ENCODE measurements around the gene DHRSX. TPM values are rescaled to one million over a fixed set of nuclear protein-coding genes. Genes with fewer than 3 reads are reported as not detected.
"Not testable (repeated sequence)": the region's sequence is repeated elsewhere in the genome, so short reads cannot be mapped to it uniquely, and the experiment has no call there.

DHRSX gene
- total RNA-seq, 1 donor from 2014 or later, result 42.2 TPM

DNA sequence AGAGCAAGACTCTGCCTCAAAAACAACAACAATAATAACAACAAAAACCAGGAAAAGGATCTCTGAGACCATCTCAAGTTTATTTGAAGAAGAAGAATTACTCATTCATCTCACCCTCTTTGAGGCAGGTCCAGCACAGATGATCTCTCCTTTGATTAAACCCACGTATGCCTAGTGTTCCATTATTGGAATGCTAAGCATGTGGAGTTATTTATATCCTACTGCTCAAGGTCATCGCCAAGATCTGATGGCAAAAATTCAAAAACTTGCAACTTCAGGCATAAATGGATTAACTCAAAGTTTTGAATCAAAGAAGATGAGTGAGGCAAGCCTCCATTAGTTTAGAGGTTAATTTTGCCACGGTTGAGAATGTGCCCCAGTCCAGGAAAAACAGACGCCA is 184.2 kb downstream of the DHRSX start:
- TF ChIP-seq, protein P1, sequence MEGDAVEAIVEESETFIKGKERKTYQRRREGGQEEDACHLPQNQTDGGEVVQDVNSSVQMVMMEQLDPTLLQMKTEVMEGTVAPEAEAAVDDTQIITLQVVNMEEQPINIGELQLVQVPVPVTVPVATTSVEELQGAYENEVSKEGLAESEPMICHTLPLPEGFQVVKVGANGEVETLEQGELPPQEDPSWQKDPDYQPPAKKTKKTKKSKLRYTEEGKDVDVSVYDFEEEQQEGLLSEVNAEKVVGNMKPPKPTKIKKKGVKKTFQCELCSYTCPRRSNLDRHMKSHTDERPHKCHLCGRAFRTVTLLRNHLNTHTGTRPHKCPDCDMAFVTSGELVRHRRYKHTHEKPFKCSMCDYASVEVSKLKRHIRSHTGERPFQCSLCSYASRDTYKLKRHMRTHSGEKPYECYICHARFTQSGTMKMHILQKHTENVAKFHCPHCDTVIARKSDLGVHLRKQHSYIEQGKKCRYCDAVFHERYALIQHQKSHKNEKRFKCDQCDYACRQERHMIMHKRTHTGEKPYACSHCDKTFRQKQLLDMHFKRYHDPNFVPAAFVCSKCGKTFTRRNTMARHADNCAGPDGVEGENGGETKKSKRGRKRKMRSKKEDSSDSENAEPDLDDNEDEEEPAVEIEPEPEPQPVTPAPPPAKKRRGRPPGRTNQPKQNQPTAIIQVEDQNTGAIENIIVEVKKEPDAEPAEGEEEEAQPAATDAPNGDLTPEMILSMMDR (IDR thresholded peaks at IDR 0.05), result no peak
- no peaks in the 10 kb centered on the region for H3K27me3 Mint-ChIP-seq (ENCODE audit: unreplicated experiment)
- DNase-seq (ENCODE audit: extremely low spot score, unreplicated experiment), result no peak
- H3K4me3 Mint-ChIP-seq (ENCODE audit: unreplicated experiment), result no peak overlapping the region
- H3K4me1 Mint-ChIP-seq (ENCODE audit: unreplicated experiment), result peaks cover 4% of the 10 kb centered on the region
- H3K9me3 Mint-ChIP-seq (ENCODE audit: unreplicated experiment), result no peaks in the 10 kb centered on the region
- no peak overlapping the region for H3K27ac Mint-ChIP-seq (ENCODE audit: unreplicated experiment)
- H3K36me3 Mint-ChIP-seq (ENCODE audit: unreplicated experiment), result no peaks in the 10 kb centered on the region

DNA sequence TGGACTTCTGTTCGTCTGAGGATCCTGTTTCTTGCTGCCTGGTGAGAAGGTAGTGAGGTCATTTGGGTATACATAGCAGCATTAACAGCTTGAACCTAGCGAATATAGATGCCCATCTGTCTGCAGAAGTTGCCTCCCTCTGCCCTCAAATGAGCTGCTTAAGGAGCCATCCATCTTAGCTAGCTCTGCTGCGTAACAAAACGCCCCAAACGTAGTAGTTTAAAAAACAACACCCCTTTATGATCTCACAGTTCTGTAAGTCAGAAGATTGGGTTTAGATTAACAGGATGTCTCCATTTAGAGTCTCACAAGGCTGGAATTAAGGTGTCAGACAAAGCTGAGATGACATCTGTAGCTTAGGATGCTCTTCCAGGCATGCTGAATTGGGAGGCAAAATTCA is 185.3 kb downstream of the DHRSX start:
- TF ChIP-seq, protein P1 (IDR thresholded peaks at IDR 0.05), result no peak
- Mint-ChIP-seq H3K36me3 (ENCODE audit: unreplicated experiment) (peaks cover 2% of the 10 kb centered on the region), H3K4me3 (ENCODE audit: unreplicated experiment) (no peak overlapping the region), H3K9me3 (ENCODE audit: unreplicated experiment) (no peaks in the 10 kb centered on the region), H3K27me3 (ENCODE audit: unreplicated experiment) (no peaks in the 10 kb centered on the region), H3K27ac (ENCODE audit: unreplicated experiment) (no peak overlapping the region), H3K4me1 (ENCODE audit: unreplicated experiment) (peaks cover 4% of the 10 kb centered on the region)
- no peak for DNase-seq (ENCODE audit: extremely low spot score, unreplicated experiment)

DNA sequence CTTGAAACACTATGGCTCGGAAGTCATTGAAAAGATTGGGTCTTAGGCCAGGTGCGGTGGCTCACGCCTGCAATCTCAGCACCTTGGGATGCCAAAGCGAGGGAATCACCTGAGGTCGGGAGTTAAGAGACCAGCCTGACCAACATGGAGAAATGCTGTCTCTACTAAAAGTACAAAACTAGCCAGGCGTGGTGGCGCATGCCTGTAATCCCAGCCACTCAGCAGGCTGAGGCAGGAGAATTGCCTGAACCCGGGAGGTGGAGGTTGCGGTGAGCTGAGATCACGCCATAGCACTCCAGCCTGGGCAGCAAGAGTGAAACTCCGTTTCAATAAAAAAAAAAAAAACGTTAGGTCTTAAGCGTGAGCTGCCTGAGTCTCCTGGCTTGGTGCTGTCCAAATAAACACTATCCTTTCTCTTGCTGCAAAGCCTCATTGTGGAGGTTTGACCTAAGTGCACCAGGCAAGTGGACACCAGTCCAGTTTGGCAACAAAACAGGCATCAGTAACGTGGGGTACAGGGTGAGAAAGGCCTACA is 185.9 kb downstream of the DHRSX start:
- DNase-seq (ENCODE audit: extremely low spot score, unreplicated experiment), result no peak
- no peaks in the 10 kb centered on the region for H3K9me3 Mint-ChIP-seq (ENCODE audit: unreplicated experiment)
- H3K36me3 Mint-ChIP-seq (ENCODE audit: unreplicated experiment), result peaks cover 2% of the 10 kb centered on the region
- no peak overlapping the region for H3K4me3 Mint-ChIP-seq (ENCODE audit: unreplicated experiment)
- no peak overlapping the region for H3K27ac Mint-ChIP-seq (ENCODE audit: unreplicated experiment)
- peaks cover 3% of the 10 kb centered on the region for H3K4me1 Mint-ChIP-seq (ENCODE audit: unreplicated experiment)
- TF ChIP-seq, protein P1 (IDR thresholded peaks at IDR 0.05), result no peak
- no peaks in the 10 kb centered on the region for H3K27me3 Mint-ChIP-seq (ENCODE audit: unreplicated experiment)

DNA sequence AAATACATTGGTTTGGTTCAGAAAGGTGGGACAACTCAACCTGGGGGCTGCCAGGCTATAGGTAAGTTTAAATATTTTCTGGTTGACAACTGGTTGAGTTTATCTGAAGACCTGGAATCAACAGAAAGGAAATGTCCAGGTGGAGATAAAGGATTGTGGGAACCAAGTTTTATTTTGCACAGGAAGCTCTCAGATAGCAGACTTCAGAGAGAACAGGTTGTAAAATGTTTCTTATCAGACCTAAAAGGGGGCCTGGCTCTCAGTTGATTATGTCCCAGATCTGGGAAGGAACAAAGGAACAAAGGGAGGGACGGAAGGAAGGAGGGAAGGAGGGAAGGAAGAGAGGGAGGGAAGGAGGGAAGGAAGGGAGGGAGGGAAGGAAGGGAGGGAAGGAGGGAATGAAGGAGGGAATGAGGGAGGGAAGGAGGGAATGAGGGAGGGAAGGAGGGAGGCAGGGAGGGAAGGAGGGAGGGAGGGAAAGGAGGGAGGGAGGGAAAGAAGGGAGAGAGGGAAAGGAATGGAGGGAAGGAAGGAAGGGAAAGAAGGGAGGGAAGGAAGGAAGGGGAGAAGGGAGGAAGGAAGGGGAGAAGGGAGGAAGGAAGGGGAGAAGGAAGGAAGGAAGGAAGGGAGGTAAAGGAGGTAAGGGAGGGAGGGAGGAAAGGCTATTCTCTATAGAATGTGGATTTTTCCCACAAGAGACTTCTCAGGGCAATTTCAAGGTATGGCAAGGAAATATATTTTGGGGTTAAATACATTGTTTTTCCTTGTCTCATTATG is 186.7 kb downstream of the DHRSX start:
- Mint-ChIP-seq H3K9me3 (ENCODE audit: unreplicated experiment) (no peaks in the 10 kb centered on the region), H3K27me3 (ENCODE audit: unreplicated experiment) (no peaks in the 10 kb centered on the region), H3K4me1 (ENCODE audit: unreplicated experiment) (peaks cover 3% of the 10 kb centered on the region), H3K4me3 (ENCODE audit: unreplicated experiment) (no peak overlapping the region), H3K27ac (ENCODE audit: unreplicated experiment) (no peak overlapping the region), H3K36me3 (ENCODE audit: unreplicated experiment) (peaks cover 2% of the 10 kb centered on the region)
- TF ChIP-seq, protein P1 (IDR thresholded peaks at IDR 0.05), result no peak
- no peak for DNase-seq (ENCODE audit: extremely low spot score, unreplicated experiment)

DNA sequence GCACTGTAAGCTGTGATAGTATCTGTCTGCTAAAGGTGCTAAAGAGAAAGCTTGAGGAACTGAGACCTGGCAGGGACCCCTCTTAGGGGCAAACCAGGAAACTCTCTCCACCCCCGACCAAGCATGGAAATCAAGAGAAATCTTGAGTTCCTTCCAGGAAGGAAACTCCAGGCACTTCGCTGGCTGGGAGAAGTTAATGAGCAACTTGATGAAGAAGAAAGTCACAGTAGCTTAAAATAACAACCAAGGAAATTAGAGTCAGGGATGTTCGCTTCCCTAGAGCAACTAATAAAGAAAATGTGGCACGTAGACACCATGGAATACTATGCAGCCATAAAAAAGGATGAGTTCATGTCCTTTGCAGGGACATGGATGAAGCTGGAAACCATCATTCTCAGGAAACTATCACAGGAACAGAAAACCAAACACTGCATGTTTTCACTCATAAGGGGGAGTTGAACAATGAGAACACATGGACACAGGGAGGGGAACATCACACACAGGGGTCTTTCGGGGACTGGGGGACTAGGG is 188.7 kb downstream of the DHRSX start:
- H3K9me3 Mint-ChIP-seq (ENCODE audit: unreplicated experiment); H3K4me3 Mint-ChIP-seq (ENCODE audit: unreplicated experiment); H3K27me3 Mint-ChIP-seq (ENCODE audit: unreplicated experiment); H3K36me3 Mint-ChIP-seq (ENCODE audit: unreplicated experiment); DNase-seq (ENCODE audit: extremely low spot score, unreplicated experiment); H3K4me1 Mint-ChIP-seq (ENCODE audit: unreplicated experiment); H3K27ac Mint-ChIP-seq (ENCODE audit: unreplicated experiment): not testable (repeated sequence)

All from osteocyte (in vitro differentiated cells).